GM12865 (cell line): ENCODE measurements around the gene RASGRF2.
"Not testable (repeated sequence)": the region's sequence is repeated elsewhere in the genome, so short reads cannot be mapped to it uniquely, and the experiment has no call there.

Experiments
- DNase-seq: peaks from one replicate; pipeline ENCODE4 v3.0.0; 2010; ENCODE audit warnings: low read depth
- H3K4me3 ChIP-seq: 2 replicates; pipeline ENCODE4 v1.5.1; 2011; ENCODE audit warnings: mild to moderate bottlenecking, low read depth, low read length, control low read depth
- CTCF ChIP-seq: IDR thresholded peaks from 2 replicates; pipeline ENCODE4 v1.5.1; 2011; ENCODE audit warnings: low read length, control low read depth, low read depth, inconsistent platforms; ENCODE audit not compliant: insufficient read depth; ENCODE audit errors: missing control alignments

The RASGRF2 gene

GRCh38 chr5:81268521-81269196 lies 308.5 kb downstream of the RASGRF2 start:
- no peak for TF ChIP-seq CTCF
- no peak for DNase-seq
- H3K4me3 ChIP-seq, result no peak overlapping the region

DNA sequence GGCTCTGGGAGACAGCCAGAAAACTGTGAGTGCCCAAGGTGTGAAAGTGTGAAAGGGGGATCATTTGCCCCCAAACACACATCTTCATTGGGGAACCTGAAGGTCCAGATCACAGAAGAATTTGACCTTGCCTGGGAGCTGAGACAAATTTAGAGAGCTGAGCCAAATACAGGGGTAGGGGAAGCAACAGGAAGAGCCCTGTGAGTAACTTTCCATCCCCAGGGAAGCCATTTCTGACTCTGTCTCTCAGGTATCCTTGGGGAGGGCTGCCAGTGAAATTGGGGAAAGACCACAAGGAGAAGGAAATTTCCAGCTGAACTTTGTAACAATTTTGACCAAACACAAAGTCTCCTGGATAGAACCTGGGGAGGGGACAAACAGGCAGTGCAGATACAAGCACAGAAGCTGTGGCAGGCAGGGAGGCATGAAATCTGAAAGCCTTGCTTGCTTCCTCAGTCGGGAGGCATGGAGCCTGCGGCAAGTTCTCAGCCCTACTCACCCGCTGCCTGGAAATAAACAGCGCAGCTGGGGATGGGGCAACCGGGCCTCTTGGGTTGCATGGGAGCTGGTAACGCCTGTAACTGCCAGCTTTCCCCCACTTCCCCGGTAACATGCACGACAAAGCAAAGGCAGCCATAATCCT lies 309.7 kb downstream of the RASGRF2 start:
- no peak overlapping the region for H3K4me3 ChIP-seq

DNA sequence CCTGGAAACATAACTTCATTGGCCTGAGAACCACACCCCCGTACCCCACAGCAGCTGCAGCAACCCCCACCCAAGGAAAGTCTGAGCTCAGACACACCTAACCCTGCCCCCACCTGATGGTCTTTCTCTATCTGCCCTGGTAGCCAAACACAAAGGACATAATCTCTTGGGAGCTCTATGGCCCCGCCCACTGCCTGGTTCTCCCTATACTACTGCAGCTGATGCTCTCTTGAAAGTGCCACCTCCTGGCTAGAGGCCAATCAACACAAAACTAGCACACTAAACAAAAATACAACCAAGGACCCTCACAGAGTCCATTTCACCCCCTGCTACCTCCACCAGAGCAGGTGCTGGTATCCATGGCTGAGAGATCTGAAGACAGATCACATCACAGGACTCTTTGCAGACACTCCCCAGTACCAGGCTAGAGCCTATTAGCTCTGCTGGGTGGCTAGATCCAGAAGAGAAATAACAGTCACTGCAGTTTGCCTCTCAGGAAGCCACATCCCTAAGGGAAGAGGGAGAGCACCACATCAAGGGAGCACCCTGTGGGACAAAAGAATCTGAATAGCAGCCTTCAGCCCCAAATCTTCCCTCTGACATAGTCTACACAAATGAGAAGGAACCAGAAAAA lies 310.3 kb downstream of the RASGRF2 start:
- DNase-seq, H3K4me3 ChIP-seq: not testable (repeated sequence)

More for the DNA sequence above, 309.7 kb downstream of the RASGRF2 start:
- no peak for TF ChIP-seq CTCF
- DNase-seq, result no peak
